DOHH2 (cell line): ENCODE measurements around the gene WSCD2.

ENCODE experiments used
- H3F3A ChIP-seq: fragments of 200-600 bp; sonication (generic), shearing (Covaris generic); 2 replicates; pipeline ENCODE4 v1.6.0; 2016; ENCODE audit warnings: antibody characterized with exemption, mild to moderate bottlenecking; ENCODE audit not compliant: control insufficient read depth, insufficient read depth
- H3K27ac ChIP-seq: fragments of 200-600 bp; sonication (generic); 2 replicates; pipeline ENCODE4 v1.5.1; 2014; ENCODE audit warnings: low read depth, mild to moderate bottlenecking, low read length, moderate library complexity
- H3K27me3 ChIP-seq: fragments of 200-600 bp; sonication (generic); 2 replicates; pipeline ENCODE4 v1.6.1; 2014; ENCODE audit warnings: mild to moderate bottlenecking, low read length, mixed read lengths; ENCODE audit not compliant: control insufficient read depth
- H3K36me3 ChIP-seq: fragments of 200-600 bp; sonication (generic); 2 replicates; pipeline ENCODE4 v1.6.1; 2014; ENCODE audit warnings: mild to moderate bottlenecking, low read length, moderate library complexity, mixed read lengths; ENCODE audit not compliant: control insufficient read depth
- H3K4me1 ChIP-seq: fragments of 200-600 bp; sonication (generic); 2 replicates; pipeline ENCODE4 v1.6.1; 2014; ENCODE audit warnings: mild to moderate bottlenecking, low read length, mixed read lengths; ENCODE audit not compliant: control insufficient read depth
- H3K4me2 ChIP-seq: fragments of 200-600 bp; sonication (generic); 2 replicates; pipeline ENCODE4 v1.6.0; 2014; ENCODE audit warnings: mild to moderate bottlenecking, low read length, moderate library complexity
- H3K4me3 ChIP-seq: fragments of 200-600 bp; sonication (generic); 2 replicates; pipeline ENCODE4 v1.5.1; 2014; ENCODE audit warnings: mild to moderate bottlenecking, low read length, mixed read lengths
- H3K79me2 ChIP-seq: fragments of 200-600 bp; sonication (generic); 2 replicates; pipeline ENCODE4 v1.6.1; 2014; ENCODE audit warnings: mild to moderate bottlenecking, low read length, mixed read lengths; ENCODE audit not compliant: control insufficient read depth
- H3K9me2 ChIP-seq: fragments of 200-600 bp; sonication (generic); replicated peaks from 2 replicates; pipeline ENCODE4 v1.6.1; 2014; ENCODE audit warnings: mild to moderate bottlenecking, low read length, mixed read lengths; ENCODE audit not compliant: control insufficient read depth
- H3K9me3 ChIP-seq: fragments of 200-600 bp; sonication (generic); 2 replicates; pipeline ENCODE4 v1.6.1; 2014; ENCODE audit warnings: antibody characterized with exemption, low read length, mixed read lengths; ENCODE audit not compliant: control insufficient read depth, insufficient read depth
- H4K20me1 ChIP-seq: fragments of 200-600 bp; sonication (generic); 2 replicates; pipeline ENCODE4 v1.6.0; 2014; ENCODE audit warnings: low read depth, mild to moderate bottlenecking, antibody characterized with exemption, low read length, moderate library complexity; ENCODE audit not compliant: control insufficient read depth, insufficient read depth
- CTCF ChIP-seq: fragments of 200-600 bp; sonication (generic); IDR thresholded peaks from one replicate; pipeline ENCODE4 v1.5.1; 2014; ENCODE audit warnings: antibody characterized with exemption, mild to moderate bottlenecking, low read depth, low read length; ENCODE audit not compliant: poor library complexity, severe bottlenecking
- EZH2phosphoT487 ChIP-seq: fragments of 200-600 bp; sonication (generic); IDR thresholded peaks from 2 replicates; pipeline ENCODE4 v1.6.1; 2017; ENCODE audit warnings: borderline replicate concordance, mild to moderate bottlenecking, antibody characterized with exemption, low read length, moderate library complexity, mixed read lengths

Gene WSCD2

GRCh38 chr12:108169708-108170107, 40.6 kb downstream of the WSCD2 start:
- Histone ChIP-seq H3K9me3 (no peaks in the 10 kb centered on the region), H3K27ac (no peak overlapping the region), H3K36me3 (no peaks in the 10 kb centered on the region), H4K20me1 (no peaks in the 10 kb centered on the region), H3K4me1 (no peaks in the 10 kb centered on the region), H3K4me3 (no peak overlapping the region), H3K9me2 (no peaks in the 10 kb centered on the region), H3K27me3 (peaks cover 5% of the 10 kb centered on the region), H3F3A (no peaks in the 10 kb centered on the region), H3K79me2 (no peaks in the 10 kb centered on the region), H3K4me2 (no peak overlapping the region)
- no peak for TF ChIP-seq CTCF
- TF ChIP-seq EZH2phosphoT487 = no peak

- Histone ChIP-seq H3K27ac (no peak overlapping the region), H3K79me2 (no peaks in the 10 kb centered on the region), H3K4me3 (no peak overlapping the region), H4K20me1 (no peaks in the 10 kb centered on the region), H3K4me2 (no peak overlapping the region), H3F3A (no peaks in the 10 kb centered on the region), H3K27me3 (peaks cover 5% of the 10 kb centered on the region), H3K36me3 (no peaks in the 10 kb centered on the region), H3K4me1 (no peaks in the 10 kb centered on the region), H3K9me3 (no peaks in the 10 kb centered on the region), H3K9me2 (no peaks in the 10 kb centered on the region)
- TF ChIP-seq EZH2phosphoT487 (no peak), CTCF (no peak)
Measured at GRCh38 chr12:108170164-108170563, 41.1 kb downstream of the WSCD2 start.

- H3F3A ChIP-seq = no peaks in the 10 kb centered on the region
- no peaks in the 10 kb centered on the region for H3K4me1 ChIP-seq
- peaks cover 5% of the 10 kb centered on the region for H3K27me3 ChIP-seq
- H3K27ac ChIP-seq = no peak overlapping the region
- no peak overlapping the region for H3K4me3 ChIP-seq
- no peaks in the 10 kb centered on the region for H3K36me3 ChIP-seq
- H3K9me3 ChIP-seq = no peaks in the 10 kb centered on the region
- no peaks in the 10 kb centered on the region for H4K20me1 ChIP-seq
- no peaks in the 10 kb centered on the region for H3K79me2 ChIP-seq
- no peak overlapping the region for H3K4me2 ChIP-seq
- TF ChIP-seq CTCF (no peak), EZH2phosphoT487 (no peak)
- no peaks in the 10 kb centered on the region for H3K9me2 ChIP-seq
Measured at GRCh38 chr12:108172033-108172432, 42.9 kb downstream of the WSCD2 start.

- Histone ChIP-seq H3K4me3 (no peak overlapping the region), H4K20me1 (no peaks in the 10 kb centered on the region), H3K4me1 (no peaks in the 10 kb centered on the region), H3K9me3 (no peaks in the 10 kb centered on the region), H3K27ac (no peak overlapping the region), H3K36me3 (no peaks in the 10 kb centered on the region), H3K79me2 (no peaks in the 10 kb centered on the region), H3K9me2 (no peaks in the 10 kb centered on the region), H3K27me3 (peaks cover 3% of the 10 kb centered on the region), H3K4me2 (no peak overlapping the region), H3F3A (no peaks in the 10 kb centered on the region)
- TF ChIP-seq EZH2phosphoT487 = no peak
- no peak for TF ChIP-seq CTCF
Measured at GRCh38 chr12:108173160-108173559, 44.1 kb downstream of the WSCD2 start.
